Islet of Langerhans (tissue), 1 donor: ENCODE measurements around the gene FAM161A.
A peak's percentile ranks its signal among the peaks of the same experiment; 100 is the strongest.
"Not testable (repeated sequence)": the region's sequence is repeated elsewhere in the genome, so short reads cannot be mapped to it uniquely, and the experiment has no call there.

ENCODE experiments used
- FAIRE-seq: peaks from one replicate; lab custom pipeline; 2011; peaks lifted over from hg19 to GRCh38; lab: Jason Lieb, UNC

Gene FAM161A, protein sequence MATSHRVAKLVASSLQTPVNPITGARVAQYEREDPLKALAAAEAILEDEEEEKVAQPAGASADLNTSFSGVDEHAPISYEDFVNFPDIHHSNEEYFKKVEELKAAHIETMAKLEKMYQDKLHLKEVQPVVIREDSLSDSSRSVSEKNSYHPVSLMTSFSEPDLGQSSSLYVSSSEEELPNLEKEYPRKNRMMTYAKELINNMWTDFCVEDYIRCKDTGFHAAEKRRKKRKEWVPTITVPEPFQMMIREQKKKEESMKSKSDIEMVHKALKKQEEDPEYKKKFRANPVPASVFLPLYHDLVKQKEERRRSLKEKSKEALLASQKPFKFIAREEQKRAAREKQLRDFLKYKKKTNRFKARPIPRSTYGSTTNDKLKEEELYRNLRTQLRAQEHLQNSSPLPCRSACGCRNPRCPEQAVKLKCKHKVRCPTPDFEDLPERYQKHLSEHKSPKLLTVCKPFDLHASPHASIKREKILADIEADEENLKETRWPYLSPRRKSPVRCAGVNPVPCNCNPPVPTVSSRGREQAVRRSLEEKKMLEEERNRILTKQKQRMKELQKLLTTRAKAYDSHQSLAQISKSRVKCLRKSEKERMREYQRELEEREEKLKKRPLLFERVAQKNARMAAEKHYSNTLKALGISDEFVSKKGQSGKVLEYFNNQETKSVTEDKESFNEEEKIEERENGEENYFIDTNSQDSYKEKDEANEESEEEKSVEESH

DNA sequence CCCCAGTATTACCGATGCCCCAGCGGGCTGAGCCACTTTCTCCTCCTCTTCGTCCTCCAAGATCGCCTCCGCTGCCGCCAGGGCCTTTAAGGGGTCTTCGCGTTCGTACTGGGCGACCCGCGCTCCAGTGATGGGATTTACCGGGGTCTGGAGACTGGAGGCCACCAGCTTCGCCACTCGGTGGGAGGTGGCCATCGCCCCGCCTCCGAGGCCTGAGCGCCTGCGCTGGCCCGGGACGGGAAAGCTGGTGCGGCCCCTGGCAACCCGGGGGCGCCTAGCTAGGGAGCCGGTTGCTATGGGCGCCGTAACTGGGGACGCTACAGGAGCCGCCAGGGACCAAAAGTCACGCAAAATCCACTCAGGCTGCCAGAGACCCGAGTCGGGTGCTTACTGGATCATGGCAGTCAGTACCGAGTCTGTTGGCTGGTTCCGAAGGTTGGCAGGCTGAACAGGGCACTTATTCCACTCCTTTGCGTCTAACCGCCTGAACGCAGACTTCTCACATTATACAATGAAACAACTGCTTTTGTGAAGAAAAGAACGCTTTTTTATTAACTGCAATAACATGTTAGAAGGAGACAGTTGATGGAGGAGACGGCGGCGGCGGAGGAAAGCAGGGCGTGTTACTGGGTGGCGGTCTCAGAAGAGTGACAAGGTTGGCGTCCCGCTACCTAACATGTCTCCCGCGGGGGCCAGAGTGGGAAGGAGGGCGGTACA is at the start of gene FAM161A:
Gene FAM161A, minus strand, starts transcription at position 214 of the 717 bp plus-strand sequence. Its CDS starts 19 bp downstream, at position 195.
- no peak for FAIRE-seq

DNA sequence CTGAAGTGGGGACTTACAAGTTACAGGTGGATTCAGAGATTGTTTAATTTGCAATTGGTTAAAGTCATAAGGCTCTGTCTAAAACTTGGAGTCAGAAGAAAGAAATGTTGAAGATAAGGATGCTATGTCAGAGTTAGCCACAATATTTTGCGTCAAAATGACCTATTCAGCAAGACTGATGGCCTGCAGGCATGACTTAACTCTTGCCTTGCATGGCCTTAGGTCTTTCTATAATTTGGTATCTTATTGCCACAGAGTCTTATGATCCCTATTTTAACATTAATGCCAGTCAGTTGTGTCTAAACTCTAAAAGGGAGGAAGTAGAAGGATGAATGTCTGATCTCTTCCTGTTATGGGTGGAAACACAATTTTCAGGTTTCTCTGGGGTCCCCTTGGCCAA is 46.4 kb upstream of the FAM161A start:
- no peak for FAIRE-seq

DNA sequence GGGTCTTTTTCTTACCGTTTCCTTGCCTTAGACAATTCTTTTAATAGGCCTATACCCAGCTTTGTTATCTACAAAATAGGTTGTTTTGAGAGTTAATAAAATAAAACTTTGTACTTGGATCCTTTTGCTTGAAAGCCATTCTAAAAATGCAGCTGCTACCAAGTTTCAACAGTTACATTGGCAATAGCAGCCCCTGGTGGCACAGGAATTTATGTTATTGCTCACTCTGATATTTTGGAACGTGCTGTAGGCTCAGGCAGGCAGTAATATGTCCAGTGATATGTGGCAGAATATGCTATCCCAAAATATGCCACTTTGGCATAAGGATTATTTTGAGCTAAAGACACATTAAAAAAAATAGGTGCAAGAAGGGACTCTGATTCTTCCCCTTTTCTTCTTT is 45.0 kb upstream of the FAM161A start:
- FAIRE-seq = no peak

DNA sequence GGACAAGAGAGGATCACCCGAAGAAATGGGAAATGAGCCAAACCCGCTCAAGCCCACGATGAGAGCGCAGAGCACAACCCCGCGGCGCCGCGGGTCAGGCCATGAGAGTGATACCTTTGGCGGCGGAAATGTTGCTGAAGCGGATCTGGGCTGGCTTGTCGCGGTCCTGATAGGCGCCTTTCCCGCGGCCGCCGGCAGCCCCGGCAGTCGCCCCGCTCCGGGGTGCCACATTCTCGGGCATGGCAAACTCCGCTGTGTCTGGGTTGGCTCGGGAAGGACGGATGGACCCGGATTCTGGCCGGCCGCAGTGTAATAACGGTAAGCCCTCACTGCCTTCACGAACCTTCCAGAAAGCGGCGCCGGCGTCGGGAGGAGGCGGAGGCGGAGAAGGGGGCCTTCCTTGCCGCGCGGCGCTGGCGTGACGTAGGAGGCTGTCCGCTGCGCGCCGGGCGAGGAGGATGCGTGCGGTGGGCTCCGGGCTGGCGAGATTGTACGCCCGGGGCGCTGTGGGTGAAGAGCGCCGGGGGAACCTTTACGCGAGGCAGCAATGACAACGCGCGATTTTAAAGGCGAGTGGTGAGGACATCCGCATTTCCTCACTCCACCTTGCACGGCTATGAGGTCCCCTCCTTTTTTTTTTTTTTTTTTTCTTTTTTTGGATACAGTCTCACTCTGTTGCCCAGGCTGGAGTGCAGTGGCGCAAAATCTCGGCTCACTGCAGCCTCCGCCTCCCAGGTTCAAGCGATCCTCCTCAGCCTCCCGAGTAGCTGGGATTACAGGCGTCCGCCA is 34.6 kb upstream of the FAM161A start, which contains the start of gene CCT4:
Gene CCT4, minus strand, starts transcription at position 390 of the 789 bp plus-strand sequence. Its CDS starts 149 bp downstream, at position 241.
- FAIRE-seq = no peak

DNA sequence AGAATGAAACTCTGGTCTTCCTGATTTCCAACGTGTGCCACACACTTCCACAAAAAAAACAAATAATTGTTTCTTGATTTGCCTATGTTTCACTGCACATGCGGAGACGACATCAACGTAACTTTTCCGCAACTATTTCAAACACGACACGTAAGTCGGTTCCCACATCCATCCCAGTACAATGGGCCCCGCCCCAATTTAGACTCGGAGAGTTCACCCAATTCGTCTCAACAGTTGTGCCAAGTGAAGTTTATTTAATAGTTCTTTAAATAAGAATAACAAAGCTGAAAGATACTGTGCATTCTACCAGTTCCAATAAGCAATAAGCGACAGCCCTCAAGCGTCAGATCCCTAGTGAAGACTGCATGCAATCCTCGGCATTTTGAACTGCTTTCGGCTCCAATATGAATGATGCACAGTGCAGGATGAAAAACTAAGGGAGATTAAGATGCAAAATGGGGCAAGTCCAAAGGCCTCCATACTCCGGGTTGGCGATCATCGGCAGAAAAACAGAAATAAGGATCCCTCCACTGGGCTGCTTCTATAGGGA is 33.9 kb upstream of the FAM161A start:
- no peak for FAIRE-seq

DNA sequence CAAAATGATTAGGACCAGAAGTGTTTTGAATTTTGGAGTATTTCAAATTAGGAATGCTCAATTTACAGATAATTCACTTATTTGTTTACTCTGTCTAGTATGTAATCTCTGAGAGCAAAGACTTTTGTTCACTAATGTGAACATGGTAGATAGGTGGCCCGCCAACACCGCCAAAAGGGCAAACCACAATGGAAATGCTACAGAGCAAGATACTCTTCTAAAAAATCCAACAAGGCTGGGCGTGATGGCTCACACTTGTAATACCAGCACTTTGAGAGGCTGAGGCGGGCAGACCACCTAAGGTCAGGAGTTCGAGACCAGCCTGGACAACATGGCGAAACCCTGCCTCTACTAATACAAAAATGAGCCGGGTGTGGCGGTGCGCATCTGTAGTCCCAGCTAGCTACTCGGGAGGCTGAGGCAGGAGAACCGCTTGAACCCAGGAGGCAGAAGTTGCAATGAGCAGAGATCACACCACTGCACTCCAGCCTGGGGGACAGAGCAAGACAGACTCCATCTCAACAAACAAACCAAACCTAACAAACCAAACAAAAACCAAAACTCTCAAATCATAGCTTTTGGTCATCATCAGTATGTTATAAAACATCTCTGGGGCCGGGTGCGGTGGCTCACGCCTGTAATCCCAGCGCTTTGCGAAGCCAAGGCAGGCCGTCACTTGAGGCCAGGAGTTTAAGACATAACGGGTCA is 32.2 kb upstream of the FAM161A start:
- no peak for FAIRE-seq

DNA sequence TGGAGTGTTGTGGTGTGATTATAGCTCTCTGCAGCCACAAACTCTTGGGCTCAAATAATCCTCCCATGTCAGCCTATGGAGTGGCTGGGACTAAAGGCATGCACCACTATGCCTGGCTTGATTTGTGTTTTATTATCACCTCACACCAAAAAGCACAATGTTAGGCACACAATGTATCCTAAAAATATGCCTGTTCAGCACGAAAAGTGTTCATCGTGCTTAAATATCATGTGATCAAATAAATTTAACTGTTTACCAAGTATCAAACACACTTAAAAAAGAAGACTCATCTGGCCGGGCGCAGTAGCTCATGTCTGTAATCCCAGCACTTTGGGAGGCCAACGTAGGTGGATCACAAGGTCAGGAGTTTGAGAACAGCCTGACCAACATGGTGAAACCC is 29.0 kb upstream of the FAM161A start:
- FAIRE-seq = no peak

DNA sequence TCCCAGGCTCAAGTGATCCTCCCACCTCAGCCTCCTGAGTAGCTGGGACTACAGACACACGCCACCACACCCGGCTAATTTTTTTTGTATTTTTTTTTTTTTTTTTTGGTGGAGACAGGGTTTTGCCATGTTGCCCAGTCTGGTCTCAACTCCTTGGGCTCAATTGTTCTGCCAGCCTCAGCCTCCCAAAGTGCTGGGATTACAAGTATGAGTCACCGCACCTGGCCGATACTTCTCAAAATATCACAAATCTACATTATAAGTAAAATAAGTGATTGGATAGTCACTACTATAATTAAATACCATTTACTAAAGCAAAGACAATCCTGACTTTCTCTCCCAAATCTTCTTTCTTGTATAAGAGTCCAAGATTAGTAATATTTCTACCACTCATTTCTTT is 25.5 kb upstream of the FAM161A start:
- FAIRE-seq = not testable (repeated sequence)

DNA sequence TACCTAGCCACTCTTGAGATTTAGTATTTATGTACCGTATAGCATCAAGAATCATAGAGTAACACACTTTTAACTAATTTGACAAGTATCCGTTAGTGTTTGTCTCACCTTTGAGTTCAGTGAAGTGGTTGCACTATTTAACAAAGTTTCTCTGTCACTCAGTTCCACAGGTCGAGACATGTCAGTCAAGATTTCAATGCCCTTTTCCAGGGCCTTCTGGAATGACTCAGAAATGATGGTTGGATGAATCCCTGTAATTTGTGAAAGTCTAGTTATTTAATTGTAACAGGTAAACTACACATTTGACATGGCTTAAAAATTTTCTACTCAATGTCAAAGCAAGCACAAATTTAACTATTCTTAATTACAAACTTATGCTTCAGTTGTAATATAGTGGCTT is 24.9 kb upstream of the FAM161A start:
- no peak for FAIRE-seq

DNA sequence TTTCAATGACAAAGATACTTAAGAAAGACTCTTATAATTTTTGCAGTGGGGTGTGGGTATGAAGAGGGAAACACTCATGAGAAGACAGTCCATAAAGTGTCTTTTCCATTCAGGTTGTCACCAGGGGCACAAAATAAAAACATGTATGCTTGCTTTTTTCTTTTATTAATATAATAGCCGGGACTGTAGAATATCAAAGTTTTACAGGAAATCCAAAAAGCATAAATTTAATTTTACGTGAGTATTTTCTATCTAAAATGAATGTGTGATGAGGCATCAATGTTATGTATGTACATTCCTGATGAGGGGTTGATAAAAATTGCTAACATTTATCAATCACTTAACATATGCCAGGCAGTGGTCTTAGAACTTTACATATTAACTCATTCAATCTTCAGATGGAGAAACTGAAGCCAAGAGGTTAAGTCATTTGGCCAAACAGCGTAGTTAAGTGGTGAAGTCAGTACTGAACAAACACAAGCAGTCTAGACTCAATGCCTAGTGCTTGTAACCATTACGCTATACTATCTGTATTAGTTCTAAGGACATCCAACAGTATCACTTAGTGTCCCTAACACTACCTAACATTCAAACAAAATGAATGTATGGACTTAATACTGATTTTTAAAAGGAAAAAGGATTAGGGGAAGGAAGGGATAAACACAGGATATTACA is 23.8 kb upstream of the FAM161A start:
- FAIRE-seq = no peak

DNA sequence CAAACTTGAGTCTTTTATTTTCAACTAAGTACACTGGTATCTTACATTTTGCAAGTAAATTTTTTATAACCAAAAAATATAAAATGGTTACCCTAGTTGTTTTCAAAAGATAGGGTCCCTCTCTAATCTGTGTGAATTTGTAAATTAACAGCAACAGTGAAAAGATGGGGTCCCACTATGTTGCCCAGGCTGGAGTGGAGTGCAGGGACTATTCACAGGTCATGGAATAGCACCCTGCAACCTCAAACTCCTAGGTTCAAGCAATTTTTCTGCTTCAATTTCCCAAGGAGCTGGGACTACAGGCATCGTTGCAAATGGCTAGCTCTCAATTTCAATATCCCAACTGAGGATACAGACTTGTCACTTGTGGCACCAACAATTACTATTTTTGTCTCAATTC is 22.5 kb upstream of the FAM161A start:
- no peak for FAIRE-seq

DNA sequence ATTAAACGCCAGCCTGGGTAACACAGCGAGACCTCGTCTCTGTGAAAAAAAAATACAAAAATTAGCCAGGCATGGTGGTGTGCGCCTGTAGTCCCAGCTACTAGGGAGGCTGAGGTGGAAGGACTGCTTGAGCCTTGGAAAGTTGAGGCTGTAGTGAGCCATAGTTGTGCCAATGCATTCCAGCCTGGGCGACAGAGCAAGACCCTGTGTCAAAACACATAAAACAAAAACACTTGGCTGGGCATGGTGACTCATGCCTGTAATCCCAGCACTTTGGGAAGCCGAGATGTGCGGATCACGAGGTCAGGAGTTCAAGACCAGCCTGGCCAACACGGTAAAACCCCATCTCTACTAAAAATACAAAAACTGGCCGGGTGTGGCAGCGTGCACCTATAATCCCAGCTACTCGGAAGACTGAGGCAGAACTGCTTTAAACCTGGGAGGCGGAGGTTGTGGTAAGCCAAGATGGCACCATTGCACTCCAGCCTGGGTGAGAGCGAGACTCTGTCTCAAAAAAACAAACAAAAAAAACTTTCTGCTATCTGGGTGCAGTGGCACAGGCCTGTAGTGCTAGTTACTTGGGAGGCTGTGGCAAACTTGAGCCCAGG is 12.7 kb upstream of the FAM161A start:
- not testable (repeated sequence) for FAIRE-seq

DNA sequence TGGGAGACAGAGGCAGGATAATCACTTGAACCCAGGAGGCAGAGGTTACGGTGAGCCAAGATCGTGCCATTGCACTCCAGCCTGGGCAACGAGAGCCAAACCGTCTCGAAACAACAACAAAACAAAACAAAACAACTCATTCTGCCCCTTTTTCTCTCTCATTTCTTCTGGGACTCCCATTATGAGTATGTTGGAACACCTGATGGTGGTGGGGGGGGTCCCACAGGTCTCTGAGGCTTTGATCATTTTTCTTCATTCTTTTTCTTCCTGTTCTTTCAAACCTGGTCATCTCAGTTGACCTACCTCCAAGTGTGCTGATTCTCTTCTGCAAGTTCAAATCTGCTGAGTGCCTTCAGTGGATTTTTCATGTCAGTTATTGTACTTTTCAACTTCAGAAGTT is 8.2 kb upstream of the FAM161A start:
- FAIRE-seq = no peak

DNA sequence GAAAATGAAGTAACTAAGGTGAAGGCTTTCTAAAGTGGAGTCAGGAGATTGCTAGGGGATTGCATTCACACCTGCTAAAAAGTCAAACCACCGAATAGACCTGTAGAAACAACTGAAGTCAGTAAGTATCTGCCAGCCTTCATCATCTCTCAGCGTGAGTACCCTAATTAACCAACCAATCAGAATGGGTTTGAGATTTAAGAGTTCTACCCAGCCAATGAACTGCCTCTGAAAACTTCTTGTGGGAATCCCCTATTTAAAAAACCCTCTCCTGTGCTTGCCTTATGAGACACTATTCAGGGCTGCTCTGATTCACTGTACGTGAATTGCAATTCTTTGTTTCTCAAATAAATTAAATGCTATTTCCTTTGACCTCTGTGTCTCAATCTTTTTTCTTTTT is 3.4 kb upstream of the FAM161A start:
- no peak for FAIRE-seq

DNA sequence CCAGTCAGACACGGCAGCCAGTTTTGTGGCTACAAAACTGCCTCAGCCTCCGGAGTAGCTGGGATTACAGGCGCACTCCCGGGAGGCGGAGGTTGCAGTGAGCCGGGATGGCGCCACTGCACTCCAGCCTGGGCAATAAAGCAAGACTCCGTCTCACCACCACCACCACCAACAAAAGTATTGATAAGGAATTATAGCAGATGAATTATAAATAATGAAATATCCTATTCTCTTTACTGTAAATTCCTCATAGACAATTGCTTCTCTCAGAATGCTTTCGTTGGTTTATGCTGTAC is 1.4 kb upstream of the FAM161A start:
- FAIRE-seq = no peak

DNA sequence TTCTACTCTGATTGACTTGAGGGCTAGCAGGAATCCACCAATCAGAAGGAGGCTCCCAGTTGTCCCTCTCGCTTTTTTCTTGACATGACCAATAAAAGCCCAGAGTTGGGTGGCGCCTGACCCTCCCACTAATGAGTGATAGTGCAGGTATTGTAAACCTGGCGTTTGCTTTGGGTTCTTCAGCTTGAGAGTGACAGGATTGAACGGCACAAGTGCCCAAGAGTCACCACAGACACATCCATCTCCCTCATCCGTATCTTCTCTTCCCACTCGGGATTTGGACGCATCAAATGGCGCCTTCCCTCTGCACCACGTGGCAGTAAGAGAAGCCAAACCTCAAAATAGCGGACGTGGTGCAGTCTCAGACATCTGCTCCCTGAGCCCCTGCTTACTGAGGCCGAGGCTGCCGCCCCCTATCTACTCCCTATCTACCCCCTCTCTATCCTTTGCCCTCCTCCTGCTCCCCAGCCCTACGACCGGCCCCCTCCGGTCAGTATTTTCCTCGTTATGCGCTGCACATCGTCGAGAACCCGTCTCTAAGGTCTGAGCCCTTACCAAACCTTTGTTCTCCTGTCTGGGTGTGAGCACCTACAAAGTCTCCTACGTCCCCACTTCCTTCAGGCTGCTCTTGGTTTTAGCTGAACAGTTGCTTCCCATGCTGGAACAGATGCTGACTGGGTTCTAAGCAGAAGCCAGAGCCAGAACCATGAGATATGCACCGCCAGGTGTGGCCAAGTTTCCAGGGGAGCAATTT is 881 bp upstream of the FAM161A start:
- peak; percentile 55 for FAIRE-seq

DNA sequence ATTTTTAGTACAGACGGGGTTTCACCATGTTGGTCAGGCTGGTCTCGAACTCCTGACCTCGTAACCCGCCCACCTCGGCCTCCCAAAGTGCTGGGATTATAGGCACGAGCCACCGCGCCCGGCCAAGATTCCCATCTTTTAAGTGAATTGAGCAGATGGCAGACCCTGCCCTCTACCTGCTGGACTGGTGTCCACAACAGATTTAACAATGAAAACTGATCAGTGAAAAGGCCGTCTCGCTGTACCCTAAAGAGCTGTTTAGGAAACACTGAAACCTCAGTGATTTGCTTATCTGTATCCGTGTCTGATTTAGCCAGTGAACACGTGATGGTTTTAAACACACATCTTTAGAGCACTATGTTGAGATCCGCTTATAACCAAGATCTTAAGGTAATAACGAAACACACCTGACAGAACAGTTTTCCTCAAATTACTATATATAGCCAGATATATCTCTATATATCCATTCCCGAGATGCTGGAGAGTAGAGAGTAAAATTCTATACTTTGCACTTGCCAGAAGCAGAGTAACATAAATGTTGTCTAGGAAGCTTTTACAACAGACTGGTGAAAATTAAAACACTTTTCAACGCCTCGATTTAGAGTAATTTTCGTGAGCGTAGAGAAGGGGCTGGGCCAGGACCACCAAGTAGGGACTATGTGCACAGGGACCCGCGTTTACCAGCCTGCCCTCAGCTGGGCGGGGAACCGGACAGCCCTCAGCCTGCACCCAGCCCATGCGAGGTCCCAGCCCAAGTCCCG is 594 bp downstream of the FAM161A start:
- FAIRE-seq = no peak

DNA sequence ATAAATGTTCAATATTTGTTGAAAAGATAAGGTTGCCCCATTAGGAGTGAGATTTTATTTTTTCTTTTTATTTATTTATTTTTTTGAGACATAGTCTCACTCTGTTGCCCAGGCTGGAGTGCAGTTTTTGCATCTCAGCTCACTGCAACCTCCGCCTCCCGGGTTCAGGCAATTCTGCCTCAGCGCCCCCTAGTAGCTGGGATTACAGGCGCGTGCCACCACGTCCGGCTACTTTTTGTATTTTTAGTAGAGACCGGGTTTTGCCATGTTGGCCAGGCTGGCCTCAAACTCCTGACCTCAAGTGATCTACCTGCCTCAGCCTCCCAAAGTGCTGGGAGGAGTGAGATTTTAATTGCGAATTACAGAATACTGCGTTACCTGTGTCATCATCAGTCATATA is 2.6 kb downstream of the FAM161A start:
- not testable (repeated sequence) for FAIRE-seq

DNA sequence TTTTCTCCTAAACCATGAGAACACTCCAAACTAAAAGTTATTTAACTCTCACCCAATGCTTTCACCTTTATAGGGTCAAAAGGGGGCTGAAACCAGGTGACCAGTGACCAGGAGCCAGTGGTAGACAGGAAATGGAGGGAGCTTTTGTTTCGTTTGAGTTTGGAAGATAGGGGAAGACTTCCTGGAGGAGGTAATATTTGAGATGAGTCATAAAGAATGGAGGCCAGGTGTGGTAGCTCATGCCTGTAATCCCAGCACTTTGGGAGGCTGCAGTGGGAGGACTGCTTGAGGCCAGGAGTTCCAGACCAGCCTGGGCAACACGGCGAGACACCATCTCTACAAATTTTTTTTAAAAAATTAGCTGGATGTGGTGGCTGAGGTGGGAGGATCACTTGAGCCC is 8.5 kb downstream of the FAM161A start:
- no peak for FAIRE-seq
